Activated T-helper 2 cell treated with anti-CD3 and anti-CD28 coated beads, Interferon-gamma antibody, Interleukin-2, Interleukin-4, amounts not matched to agents 10 μg/mL and 5 μg/mL and 100 μg/mL, durations not matched to agents 14 hours and 24 hours and 36 hours (primary cell): ENCODE measurements around the gene FIZ1. TPM values are rescaled to one million over a fixed set of nuclear protein-coding genes. Genes with fewer than 3 reads are reported as not detected.
A peak's percentile ranks its signal among the peaks of the same experiment; 100 is the strongest.

Experiments
- DNase-seq: peaks from one replicate; pipeline ENCODE4 v3.0.0; 2021; ENCODE audit warnings: low spot score
- H3K27ac Mint-ChIP-seq: one replicate; pipeline ENCODE4 v1.8.0; 2021; ENCODE audit warnings: mixed read lengths
- H3K27me3 Mint-ChIP-seq: one replicate; pipeline ENCODE4 v1.8.0; 2021; ENCODE audit warnings: low read depth, mixed read lengths
- H3K36me3 Mint-ChIP-seq: one replicate; pipeline ENCODE4 v1.8.0; 2021; ENCODE audit warnings: low read depth, mixed read lengths
- H3K4me1 Mint-ChIP-seq: one replicate; pipeline ENCODE4 v1.8.0; 2021; ENCODE audit warnings: low read depth, mixed read lengths
- H3K4me3 Mint-ChIP-seq: one replicate; pipeline ENCODE4 v1.8.0; 2021; ENCODE audit warnings: low read depth, mild to moderate bottlenecking, moderate library complexity, mixed read lengths
- H3K9me3 Mint-ChIP-seq: one replicate; pipeline ENCODE4 v1.8.0; 2021; ENCODE audit warnings: mixed read lengths
- intact Hi-C: fragments of 100-400 bp; cut with micrococcal nuclease; formaldehyde crosslinking; loops from one replicate; pipeline ENCODE4 v1.15.1; 2023
- total RNA-seq: library from RNA; stranded (reverse); gene quantifications from 2 replicates; pipeline ENCODE4 v1.2.3, GENCODE V29; 2022

The FIZ1 gene
- total RNA-seq, 1 donor from 2014 or later = 18.9 TPM

DNA sequence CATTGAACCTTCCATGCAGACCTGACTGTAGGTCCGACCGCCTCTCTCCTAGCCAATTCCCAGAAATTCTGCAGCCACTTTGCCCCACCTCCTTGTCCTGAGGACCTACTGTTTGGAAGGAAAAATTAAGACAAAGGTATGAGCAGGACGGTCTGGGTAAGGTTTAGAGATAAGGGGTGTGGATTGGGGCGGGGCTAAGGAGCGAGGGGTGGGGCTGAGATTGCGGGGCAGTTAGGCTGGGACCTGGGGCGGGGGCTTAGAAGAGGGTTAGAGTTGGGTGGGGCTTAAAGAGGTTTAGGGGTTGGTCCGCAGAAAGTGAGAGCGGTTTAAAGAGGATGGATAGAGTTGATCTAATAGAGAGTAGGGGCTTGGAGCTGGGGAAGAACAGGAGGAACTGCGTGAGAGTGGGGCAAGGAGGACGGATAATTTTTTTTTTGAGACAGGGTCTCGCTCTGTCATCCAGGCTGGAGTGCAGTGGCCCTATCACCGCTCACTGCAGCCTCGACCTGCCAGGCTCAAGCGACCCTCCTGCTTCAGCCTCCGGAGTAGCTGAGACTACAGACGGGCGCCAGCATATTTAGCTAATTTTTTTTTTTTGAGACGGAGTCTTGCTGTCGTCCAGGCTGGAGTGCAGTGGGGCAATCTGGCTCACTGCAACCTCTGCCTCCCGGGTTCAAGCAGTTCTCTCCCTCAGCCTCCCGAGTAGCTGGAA lies 4.4 kb upstream of the FIZ1 start:
- Mint-ChIP-seq H3K4me1 (peaks cover 34% of the 10 kb centered on the region), H3K36me3 (peaks cover 25% of the 10 kb centered on the region), H3K4me3 (peak overlapping the region; percentile 83), H3K9me3 (no peaks in the 10 kb centered on the region), H3K27ac (no peak overlapping the region), H3K27me3 (no peaks in the 10 kb centered on the region)
- intact Hi-C loops = loop anchor here (2.0 to 10.0 kb wide), 3 partner anchors 17 to 219 kb away; partner anchors contain the start of genes RPL28, TMEM238 and U2AF2
- no peak for DNase-seq

- intact Hi-C loops = loop anchor here (10.0 kb wide), 1 partner anchor 218 kb away; the partner anchor contains the start of genes RPL28 and TMEM238
- H3K9me3 Mint-ChIP-seq = no peaks in the 10 kb centered on the region
- no peak for DNase-seq
- no peak overlapping the region for H3K27ac Mint-ChIP-seq
- peaks cover 25% of the 10 kb centered on the region for H3K36me3 Mint-ChIP-seq
- peak overlapping the region; percentile 27 for H3K4me3 Mint-ChIP-seq
- peaks cover 37% of the 10 kb centered on the region for H3K4me1 Mint-ChIP-seq
- no peaks in the 10 kb centered on the region for H3K27me3 Mint-ChIP-seq
Measured at GRCh38 chr19:55603115-55603514, 3.8 kb upstream of the FIZ1 start.

- DNase-seq = no peak
- Mint-ChIP-seq H3K4me3 (peak overlapping the region; percentile 85), H3K27ac (no peak overlapping the region), H3K27me3 (no peaks in the 10 kb centered on the region), H3K4me1 (peaks cover 33% of the 10 kb centered on the region), H3K9me3 (no peaks in the 10 kb centered on the region), H3K36me3 (peaks cover 23% of the 10 kb centered on the region)
- intact Hi-C loops = loop anchor here (10.0 kb wide), 1 partner anchor 218 kb away; the partner anchor contains the start of genes RPL28 and TMEM238
Measured at GRCh38 chr19:55602104-55603001, 3.0 kb upstream of the FIZ1 start.

- no peaks in the 10 kb centered on the region for H3K27me3 Mint-ChIP-seq
- peak overlapping the region; percentile 85 for H3K4me3 Mint-ChIP-seq
- H3K9me3 Mint-ChIP-seq = no peaks in the 10 kb centered on the region
- H3K36me3 Mint-ChIP-seq = peaks cover 28% of the 10 kb centered on the region
- no peak for DNase-seq
- intact Hi-C loops = loop anchor here (10.0 kb wide), 1 partner anchor 216 kb away; the partner anchor contains the start of genes RPL28 and TMEM238
- H3K27ac Mint-ChIP-seq = peak overlapping the region; percentile 82
- H3K4me1 Mint-ChIP-seq = peaks cover 25% of the 10 kb centered on the region
Measured at GRCh38 chr19:55601084-55601483, 1.8 kb upstream of the FIZ1 start.

DNA sequence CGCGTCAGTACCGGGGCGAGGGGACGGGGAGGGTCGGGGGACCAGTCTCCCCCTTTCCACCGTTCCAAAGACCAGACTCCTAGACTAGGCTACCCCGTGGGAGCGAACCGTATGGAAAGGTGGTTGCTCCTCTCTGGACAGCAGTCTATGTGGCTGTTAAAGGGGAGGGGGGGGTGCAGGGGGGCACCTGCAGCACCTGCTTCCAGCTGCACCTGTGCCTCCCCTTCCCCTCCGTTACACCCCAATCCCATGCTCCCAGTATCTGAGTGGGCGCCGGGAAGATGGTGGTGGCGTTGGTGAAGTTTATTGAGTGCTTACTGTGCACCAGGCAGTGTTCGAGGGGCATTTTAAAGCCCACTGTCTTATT lies 1.3 kb upstream of the FIZ1 start:
- Mint-ChIP-seq H3K27ac (peak overlapping the region; percentile 56), H3K9me3 (no peaks in the 10 kb centered on the region), H3K4me1 (peaks cover 25% of the 10 kb centered on the region), H3K36me3 (peaks cover 32% of the 10 kb centered on the region), H3K27me3 (no peaks in the 10 kb centered on the region), H3K4me3 (peak overlapping the region; percentile 85)
- DNase-seq = no peak
- intact Hi-C loops = loop anchor here (10.0 kb wide), 1 partner anchor 216 kb away; the partner anchor contains the start of genes RPL28 and TMEM238

GRCh38 chr19:55599842-55600661 lies 735 bp upstream of the FIZ1 start, which contains the start of gene ZNF524:
Gene ZNF524, plus strand, starts transcription at chr19:55600288. Its CDS starts 1,825 bp downstream, at chr19:55602113.
- Mint-ChIP-seq H3K27ac (peak within 1 kb of the TSS; percentile 98), H3K36me3 (peaks cover 38% of the 10 kb centered on the region), H3K4me3 (peak within 1 kb of the TSS; percentile 96), H3K9me3 (no peaks in the 10 kb centered on the region), H3K27me3 (no peaks in the 10 kb centered on the region), H3K4me1 (peaks cover 25% of the 10 kb centered on the region)
- intact Hi-C loops = loop anchor here (1.0 to 10.0 kb wide), 8 partner anchors 13 to 319 kb away; partner anchors contain the start of genes HSPBP1, KMT5C, RPL28 and TMEM238
- DNase-seq = peak; percentile 82

DNA sequence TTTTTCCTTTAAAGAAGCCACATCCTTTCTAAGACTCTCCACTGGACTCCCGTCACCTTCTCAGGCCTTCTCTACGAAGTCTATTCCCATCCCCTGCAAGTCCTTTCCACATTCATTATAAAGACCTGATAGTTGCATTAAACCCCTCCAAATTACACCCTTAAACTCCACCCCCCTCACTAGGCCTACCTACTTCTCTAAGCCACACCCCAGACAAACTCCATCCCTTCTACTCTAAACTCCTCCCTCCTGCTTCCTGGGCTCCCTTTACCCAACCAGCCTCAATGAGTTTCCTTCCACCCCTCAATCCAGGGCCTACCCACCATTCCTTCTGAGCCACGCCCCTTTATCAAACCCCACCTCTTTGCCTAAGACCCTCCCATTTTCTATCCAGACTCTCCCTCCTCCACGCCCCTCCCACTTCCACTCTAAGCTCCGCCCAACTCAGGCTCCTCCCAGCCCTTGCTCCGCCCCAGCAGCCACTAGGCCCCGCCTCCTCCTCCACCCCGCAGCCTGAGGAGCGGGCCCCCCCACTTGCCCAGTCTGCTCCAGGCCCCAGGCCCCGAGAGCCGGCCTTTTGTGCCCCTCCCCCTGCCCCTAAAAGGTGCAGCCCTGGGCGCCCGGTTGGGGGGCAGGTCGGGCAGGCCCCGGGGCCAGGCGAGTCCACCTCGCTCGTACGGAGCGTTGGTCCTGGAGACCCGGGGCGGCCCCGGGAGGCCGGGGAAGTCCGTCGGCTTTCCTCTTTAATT lies 424 bp downstream of the FIZ1 start:
- H3K27ac Mint-ChIP-seq = peak overlapping the region; percentile 98
- intact Hi-C loops = loop anchor here (1.0 to 2.0 kb wide), 7 partner anchors 12 to 318 kb away; partner anchors contain the start of genes HSPBP1, KMT5C, ZNF579 and ZNF581
- peaks cover 45% of the 10 kb centered on the region for H3K36me3 Mint-ChIP-seq
- DNase-seq = peak; percentile 94
- H3K9me3 Mint-ChIP-seq = no peaks in the 10 kb centered on the region
- no peaks in the 10 kb centered on the region for H3K27me3 Mint-ChIP-seq
- H3K4me3 Mint-ChIP-seq = peak overlapping the region; percentile 96
- H3K4me1 Mint-ChIP-seq = peaks cover 21% of the 10 kb centered on the region

DNA sequence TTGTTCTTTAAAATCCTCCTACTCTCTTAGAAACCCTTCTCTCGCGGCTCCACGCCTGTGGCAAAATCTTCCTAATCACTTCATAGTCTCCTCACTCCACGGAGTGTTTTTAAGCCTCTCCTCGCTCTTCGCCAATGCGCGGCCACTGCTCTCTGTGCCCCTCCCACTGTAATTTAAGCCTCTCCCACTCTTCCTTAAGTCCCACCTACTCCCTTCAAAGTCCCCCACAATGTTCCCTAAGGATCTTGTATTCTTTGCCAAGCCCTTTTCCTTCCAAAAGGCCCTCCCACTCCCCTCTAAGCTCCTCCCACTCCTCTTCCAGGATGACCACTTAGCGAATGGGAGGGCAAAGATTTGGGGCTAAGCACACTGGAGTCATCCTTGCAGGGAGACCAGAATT lies 1.3 kb downstream of the FIZ1 start:
- H3K27ac Mint-ChIP-seq = no peak overlapping the region
- H3K9me3 Mint-ChIP-seq = no peaks in the 10 kb centered on the region
- H3K36me3 Mint-ChIP-seq = peaks cover 43% of the 10 kb centered on the region
- peaks cover 16% of the 10 kb centered on the region for H3K4me1 Mint-ChIP-seq
- intact Hi-C loops = loop anchor here (2.0 kb wide), 1 partner anchor 317 kb away; the partner anchor contains the start of gene HSPBP1
- H3K4me3 Mint-ChIP-seq = no peak overlapping the region
- no peak for DNase-seq
- no peaks in the 10 kb centered on the region for H3K27me3 Mint-ChIP-seq

DNA sequence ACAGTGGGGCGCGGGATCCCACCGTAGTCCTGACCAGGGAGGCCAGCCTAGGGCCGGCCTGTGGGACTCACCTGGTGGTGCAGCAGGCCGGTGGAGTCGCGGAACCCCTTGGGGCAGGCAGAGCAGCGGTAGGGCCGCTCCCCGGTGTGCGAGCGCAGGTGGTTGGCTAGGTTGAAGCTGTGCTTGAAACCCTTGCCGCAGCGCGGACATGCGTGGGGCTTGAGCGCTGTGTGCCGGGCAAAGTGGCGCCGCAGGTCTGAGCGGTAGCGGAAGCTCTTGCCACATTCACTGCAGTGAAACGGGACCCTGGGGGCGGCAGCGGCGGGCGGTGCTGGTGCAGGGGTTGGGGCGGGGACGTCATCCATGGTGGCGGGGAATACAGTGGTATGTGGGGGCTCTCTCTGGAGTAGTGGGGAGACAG lies 1.8 kb downstream of the FIZ1 start:
- no peak overlapping the region for H3K4me3 Mint-ChIP-seq
- no peaks in the 10 kb centered on the region for H3K27me3 Mint-ChIP-seq
- no peaks in the 10 kb centered on the region for H3K9me3 Mint-ChIP-seq
- intact Hi-C loops = no loop called here
- DNase-seq = no peak
- no peak overlapping the region for H3K27ac Mint-ChIP-seq
- H3K36me3 Mint-ChIP-seq = peaks cover 43% of the 10 kb centered on the region
- H3K4me1 Mint-ChIP-seq = peaks cover 16% of the 10 kb centered on the region

DNA sequence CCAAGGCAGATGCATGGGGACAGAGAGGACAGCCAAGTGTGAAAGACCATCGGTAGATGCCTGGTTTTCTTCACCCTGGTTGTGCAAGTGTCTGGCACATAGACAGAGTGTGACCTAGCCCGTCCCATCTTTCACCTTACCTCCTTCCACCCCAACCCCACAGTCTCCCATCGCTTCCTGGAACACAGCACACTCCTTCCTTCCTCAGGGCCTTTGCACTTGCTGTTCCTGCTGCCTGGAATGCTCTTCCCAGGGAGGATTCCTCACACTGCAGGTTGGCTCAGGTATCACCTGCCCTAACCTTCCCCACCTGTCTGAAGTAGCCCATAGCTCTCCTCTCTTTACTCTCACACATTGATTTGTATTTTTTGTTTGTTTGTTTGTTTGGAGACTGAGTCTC lies 3.0 kb downstream of the FIZ1 start:
- intact Hi-C loops = no loop called here
- H3K27ac Mint-ChIP-seq = no peak overlapping the region
- H3K4me3 Mint-ChIP-seq = no peak overlapping the region
- H3K4me1 Mint-ChIP-seq = peaks cover 12% of the 10 kb centered on the region
- DNase-seq = no peak
- H3K9me3 Mint-ChIP-seq = no peaks in the 10 kb centered on the region
- H3K36me3 Mint-ChIP-seq = peaks cover 47% of the 10 kb centered on the region
- no peaks in the 10 kb centered on the region for H3K27me3 Mint-ChIP-seq

DNA sequence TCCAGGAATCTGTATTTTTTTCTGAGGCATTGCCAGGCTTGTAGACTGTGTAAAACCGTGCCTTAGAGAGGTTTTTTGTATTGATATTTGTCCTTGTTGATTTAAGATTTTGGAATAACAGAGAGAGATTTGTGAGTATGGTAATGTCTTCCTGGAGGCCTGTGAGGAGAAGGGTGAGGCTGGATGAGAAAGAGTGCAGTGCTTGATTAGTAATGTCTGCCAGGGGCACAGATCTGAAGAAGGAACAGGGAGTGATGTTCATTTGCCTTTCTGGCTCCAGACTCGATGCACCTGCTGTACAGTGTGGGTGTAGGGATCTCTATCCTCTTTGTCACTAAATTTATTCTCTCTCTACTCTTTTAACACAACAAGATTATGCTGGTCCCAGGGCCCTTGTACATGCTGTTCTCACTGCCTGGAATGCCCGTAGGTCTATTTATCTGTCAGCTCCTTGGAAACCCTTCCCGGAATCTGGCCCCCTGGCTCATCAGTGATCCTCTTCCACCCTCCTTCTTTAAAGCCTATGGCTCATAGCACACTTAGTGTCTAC lies 4.2 kb downstream of the FIZ1 start:
- Mint-ChIP-seq H3K27me3 (no peaks in the 10 kb centered on the region), H3K9me3 (no peaks in the 10 kb centered on the region), H3K27ac (no peak overlapping the region), H3K36me3 (peaks cover 49% of the 10 kb centered on the region), H3K4me1 (peaks cover 7% of the 10 kb centered on the region), H3K4me3 (no peak overlapping the region)
- intact Hi-C loops = no loop called here
- DNase-seq = no peak
